ENCODE results near the gene BTBD7.
"Not testable (repeated sequence)": the region's sequence is repeated elsewhere in the genome, so short reads cannot be mapped to it uniquely, and the experiment has no call there.

The BTBD7 gene, protein sequence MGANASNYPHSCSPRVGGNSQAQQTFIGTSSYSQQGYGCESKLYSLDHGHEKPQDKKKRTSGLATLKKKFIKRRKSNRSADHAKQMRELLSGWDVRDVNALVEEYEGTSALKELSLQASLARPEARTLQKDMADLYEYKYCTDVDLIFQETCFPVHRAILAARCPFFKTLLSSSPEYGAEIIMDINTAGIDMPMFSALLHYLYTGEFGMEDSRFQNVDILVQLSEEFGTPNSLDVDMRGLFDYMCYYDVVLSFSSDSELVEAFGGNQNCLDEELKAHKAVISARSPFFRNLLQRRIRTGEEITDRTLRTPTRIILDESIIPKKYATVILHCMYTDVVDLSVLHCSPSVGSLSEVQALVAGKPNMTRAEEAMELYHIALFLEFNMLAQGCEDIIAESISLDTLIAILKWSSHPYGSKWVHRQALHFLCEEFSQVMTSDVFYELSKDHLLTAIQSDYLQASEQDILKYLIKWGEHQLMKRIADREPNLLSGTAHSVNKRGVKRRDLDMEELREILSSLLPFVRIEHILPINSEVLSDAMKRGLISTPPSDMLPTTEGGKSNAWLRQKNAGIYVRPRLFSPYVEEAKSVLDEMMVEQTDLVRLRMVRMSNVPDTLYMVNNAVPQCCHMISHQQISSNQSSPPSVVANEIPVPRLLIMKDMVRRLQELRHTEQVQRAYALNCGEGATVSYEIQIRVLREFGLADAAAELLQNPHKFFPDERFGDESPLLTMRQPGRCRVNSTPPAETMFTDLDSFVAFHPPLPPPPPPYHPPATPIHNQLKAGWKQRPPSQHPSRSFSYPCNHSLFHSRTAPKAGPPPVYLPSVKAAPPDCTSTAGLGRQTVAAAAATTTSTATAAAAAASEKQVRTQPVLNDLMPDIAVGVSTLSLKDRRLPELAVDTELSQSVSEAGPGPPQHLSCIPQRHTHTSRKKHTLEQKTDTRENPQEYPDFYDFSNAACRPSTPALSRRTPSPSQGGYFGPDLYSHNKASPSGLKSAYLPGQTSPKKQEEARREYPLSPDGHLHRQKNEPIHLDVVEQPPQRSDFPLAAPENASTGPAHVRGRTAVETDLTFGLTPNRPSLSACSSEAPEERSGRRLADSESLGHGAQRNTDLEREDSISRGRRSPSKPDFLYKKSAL

DNA sequence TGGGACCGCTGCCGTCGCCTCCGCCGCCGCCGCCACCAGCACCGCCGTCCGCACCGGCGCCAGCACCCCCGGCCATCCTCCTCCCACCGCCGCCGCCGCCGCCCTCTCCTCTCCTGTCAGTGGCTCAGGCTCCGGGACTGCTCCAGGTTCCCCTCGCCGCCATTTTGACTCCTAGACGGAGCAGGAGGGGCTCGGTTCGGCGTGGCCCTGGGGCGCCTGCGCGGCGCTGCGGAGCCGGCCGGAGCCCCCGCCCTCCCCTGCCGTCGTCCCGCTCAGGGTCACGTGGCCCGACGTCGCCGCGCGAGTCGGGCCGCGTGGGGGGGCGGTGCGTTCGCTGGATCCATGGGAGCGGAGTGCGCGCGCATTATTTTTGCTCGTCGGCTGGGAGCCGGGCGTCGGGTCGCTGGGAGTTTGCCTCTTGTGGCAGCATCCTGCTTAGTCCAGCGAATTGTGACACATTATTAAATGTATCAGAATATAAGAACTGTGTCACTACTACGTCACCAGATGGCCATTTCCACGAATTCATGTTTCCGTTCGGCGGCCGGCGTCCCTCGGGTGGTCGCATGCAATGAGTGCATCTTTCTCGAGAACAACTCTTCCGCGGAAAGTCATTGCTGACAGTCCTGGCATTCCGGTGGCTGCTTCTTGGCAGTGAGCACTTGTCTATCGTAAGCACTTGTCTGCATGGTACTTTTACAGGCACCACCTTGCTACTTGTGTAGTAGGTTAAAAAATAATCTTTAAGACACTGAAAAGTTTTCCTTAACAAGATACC, at the start of gene BTBD7:
Gene BTBD7 (minus strand): TSS at position 184 of the 778 bp plus-strand sequence. CDS start 36,985 bp downstream, outside the sequence.
- DNase-seq (ENCODE audit: low read depth, low spot score), result peak; percentile 95

DNA sequence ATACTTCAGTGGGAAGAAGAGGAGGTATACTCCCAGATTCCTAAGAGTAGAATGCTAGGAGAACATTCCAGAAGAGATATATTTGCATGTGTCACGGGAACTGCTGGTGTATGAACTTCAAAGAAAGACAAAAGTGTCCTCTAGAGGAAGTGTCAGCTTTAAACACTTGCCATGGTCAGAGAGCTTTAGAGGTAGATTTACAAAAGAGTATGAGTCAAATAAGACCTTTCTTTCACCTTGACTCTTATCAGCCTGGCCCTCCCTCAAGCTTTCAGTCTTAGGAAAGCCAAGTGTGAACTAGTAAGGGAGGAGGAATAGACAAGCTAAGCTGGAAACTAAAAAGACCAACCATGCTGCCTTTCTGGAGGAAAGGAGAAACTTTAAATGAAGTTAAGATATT, 48.8 kb upstream of the BTBD7 start:
- DNase-seq (ENCODE audit: low read depth, low spot score), result no peak

DNA sequence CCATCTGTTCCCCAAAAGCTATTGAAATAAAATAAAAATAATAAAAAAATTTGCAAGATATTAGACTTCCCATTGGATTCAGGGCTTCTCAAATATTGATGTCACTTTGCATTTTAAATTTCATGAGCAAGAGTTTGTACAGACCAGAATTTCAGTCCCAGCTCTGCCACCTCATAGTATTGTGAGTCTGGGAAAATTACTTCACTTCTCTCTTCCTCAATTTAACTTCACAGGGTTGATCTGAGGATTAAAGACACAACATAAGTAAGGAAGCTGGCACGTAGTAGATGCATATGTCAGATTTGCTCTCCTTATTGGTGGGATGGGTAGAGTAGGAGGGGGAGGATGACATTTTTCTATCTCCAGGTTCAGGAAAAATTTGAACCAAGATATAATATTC, 47.0 kb upstream of the BTBD7 start:
- no peak for DNase-seq (ENCODE audit: low read depth, low spot score)

DNA sequence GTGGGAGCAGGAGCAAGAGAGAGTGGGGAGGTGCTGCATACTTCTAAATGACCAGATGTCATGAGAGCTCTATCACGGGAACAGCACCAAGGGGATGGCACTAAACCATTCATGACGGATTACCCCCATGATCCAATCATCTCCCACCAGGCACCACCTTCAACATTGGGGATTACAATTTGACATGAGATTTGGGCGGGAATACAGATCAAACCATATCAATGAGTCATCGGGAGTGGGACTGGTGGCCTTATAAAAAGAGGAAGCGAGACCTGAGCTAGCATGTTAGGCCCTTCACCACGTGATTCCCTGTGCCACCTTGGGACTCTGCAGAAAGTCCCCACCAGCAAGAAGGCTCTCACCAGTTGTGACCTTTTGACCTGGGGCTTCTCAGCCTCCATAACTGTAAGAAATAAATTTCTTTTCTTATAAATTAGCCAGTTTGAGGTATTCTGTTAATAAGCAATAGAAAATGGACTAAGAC, 42.9 kb upstream of the BTBD7 start:
- no peak for DNase-seq (ENCODE audit: low read depth, low spot score)

DNA sequence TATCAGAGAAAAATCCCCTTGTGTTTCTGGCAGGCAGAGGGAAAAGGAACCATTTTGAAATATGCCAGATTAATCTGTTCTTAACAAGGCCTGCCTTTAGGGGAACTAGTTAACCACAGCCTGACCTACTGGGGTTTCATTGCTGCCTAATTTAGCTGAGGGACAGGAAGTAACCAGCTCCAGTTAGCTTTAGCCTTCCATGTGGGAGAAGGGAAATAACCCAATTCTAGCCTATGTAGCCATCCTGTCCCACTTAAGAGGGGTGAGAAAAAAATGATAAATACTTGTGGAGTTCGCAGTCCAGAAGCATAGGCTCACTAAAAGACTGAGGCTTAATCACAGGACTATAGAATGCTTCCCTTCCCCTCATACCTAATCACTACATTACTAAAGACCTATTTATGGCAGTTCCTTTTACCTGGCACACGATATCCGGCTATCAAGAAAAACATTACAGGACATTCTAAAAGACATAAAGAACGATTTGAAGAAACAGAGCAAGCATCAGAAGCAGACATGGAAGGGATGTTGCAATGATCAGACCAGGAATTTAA, 37.0 kb upstream of the BTBD7 start:
- DNase-seq (ENCODE audit: low read depth, low spot score), result no peak

DNA sequence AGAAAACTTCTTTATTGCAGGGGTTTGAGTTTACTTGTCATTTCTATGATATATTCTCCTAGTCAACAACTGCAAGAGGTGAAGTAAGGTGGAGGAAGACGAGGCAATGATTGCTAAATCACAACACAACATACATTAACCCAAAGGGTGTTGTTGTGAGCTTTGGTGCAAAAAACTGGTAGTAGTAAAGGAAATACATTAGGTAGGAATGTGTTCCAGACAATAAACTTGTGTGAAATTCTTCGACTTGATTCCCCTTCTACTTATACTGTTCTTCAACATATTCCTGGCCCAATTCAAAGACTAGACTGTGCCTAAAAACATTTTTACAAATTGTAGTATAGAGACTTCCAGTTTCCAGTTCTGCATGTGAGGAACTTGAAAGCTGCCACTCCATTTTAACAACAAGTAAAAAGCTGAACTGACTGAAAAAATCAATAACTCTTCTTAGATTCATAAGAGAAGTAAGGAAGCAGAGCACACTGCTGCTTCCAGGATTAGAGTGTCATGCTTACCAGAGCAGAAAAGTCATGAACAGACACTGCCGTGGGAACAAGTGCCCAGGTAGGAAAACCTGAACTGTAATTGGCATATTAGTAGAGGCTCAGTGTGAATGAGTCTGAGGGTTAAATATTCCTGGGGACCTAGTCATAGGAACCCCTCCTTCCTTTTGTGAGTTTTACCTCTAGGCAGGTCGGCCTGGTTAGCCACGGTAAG, 36.3 kb upstream of the BTBD7 start:
- DNase-seq (ENCODE audit: low read depth, low spot score), result no peak

DNA sequence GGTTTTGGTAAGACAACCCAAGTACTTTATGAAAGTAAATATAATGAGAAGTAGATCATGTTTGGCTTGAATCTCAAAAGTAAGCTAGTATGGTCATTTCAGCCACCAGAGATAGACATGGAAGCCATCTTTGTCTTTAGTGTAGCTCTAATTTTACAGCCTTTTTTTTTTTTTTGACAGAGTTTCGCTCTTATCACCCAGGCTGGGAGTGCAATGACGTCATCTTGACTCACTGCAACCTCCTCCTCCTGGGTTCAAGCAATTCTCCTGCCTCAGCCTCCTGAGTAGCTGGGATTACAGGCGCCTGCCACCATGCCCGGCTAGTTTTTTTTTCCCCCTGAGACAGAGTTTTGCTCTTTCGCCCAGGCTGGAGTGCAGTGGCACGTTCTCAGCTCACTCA, 22.0 kb upstream of the BTBD7 start:
- not testable (repeated sequence) for DNase-seq (ENCODE audit: low read depth, low spot score)

DNA sequence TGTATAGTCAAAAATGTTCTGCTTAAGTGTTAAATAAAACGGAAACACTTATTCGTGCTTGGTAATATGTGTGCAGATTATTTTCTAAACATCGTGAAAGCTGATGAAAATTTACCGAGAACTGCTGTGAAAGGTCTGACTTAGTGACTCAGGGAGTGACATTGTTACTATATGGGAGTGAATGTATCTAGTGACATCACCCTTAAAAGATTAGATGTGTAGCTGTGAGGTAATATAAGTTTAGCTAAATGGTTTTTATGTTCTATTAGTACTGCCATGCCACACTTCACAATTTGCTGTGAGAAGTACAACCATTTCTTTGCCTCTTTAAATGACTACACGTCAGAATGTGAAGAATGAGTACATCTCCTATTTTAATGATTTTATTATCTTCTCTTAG, 15.5 kb upstream of the BTBD7 start:
- no peak for DNase-seq (ENCODE audit: low read depth, low spot score)

DNA sequence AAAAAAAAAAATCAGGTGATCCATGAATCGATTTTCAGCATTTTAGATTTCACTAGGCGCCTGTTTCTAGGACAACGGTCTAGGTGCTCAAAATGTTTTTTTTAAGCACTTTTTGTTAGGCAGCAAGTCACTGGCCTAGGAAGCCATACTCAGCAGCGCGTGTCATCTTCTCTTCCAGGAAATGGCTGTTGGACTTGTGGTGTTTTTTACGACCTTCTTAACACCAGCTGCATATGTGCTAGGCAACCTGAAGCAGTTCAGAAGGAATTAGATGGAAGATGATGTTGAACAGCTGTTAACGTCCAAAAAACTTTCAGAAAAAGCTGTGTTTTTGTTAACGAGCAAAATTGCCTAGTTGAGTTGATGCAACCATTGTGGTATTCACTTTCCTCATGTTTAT, 15.0 kb upstream of the BTBD7 start:
- DNase-seq (ENCODE audit: low read depth, low spot score), result no peak

DNA sequence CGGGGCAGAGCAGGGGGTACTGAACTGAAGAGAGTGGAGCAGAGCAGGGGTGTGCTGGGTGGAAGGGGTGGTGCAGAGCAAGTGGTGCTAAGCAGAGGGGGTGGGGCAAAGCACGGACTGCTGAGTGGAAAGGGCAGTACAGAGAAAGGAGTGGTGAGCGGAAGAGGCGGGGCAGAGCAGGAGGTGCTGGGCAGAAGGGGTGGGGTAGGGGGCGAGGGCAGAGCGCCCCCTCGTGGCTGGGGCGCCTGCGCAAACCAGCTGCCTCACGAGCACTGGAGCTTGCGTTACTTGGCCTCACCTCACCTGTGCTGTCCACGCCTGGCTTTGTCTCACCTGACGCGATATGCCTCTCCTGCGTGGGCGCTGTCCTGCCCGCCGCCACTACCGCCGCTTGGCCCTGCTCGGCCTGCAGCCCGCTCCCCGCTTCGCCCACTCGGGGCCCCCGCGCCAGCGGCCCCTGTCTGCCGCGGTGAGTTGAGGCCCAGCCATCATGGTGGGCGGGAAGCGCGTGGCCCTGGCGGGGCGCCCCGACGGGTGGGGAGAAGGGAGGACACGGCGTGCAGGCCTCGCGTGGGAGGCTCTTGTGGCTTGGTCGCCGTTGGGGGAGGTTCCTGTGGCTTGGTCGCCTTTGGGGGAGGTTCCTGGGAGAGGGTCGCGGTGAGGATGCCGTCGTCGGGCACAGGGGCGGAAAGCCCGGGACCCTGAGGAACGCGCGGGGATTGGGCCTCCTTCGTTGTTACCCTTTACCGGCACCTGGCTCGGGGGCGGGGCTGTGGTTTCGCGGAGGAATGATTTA, 14.3 kb upstream of the BTBD7 start, which contains the start of gene COX8C:
Gene COX8C (plus strand): TSS at position 257 of the 796 bp plus-strand sequence. CDS start 87 bp downstream, at position 344.
- no peak for DNase-seq (ENCODE audit: low read depth, low spot score)

DNA sequence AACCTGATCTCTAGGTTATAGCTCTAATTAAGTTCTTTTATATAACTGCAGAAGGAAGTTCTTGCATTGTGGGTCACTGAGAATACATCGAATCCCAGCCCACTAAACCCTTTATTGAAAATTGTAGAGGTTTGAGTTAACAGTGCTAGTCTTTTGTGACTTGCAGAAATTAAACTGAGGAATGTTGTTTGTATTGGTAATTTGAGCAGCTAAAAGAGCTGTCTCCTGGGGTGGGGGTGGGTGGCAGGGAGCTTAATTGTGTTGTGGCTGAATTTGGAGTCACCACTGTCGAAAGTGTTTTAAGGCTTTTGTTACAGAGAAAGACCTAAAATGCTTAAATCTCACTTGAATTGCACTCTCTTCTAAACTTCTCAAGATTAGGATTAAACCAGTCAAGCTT, 11.0 kb upstream of the BTBD7 start:
- peak; percentile 45 for DNase-seq (ENCODE audit: low read depth, low spot score)

DNA sequence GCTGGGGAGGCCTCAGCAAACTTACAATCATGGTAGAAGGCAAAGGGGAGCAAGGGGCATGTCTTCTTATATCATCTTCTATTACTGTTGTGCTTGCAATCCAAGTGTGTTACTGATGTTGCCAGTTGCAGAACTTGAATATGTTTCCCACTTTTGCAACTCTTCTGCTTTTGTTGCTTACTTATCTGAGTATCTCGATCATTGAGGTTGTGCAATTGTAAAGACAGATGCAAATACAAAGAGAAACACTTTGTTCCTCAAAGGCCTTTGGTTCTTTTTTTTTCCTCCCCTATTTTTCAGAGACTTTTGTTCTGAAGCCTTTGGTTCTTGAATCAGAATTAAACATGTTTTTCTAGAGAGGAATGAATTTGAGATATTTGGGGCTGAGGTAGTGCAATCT, 10.4 kb upstream of the BTBD7 start:
- DNase-seq (ENCODE audit: low read depth, low spot score), result no peak

DNA sequence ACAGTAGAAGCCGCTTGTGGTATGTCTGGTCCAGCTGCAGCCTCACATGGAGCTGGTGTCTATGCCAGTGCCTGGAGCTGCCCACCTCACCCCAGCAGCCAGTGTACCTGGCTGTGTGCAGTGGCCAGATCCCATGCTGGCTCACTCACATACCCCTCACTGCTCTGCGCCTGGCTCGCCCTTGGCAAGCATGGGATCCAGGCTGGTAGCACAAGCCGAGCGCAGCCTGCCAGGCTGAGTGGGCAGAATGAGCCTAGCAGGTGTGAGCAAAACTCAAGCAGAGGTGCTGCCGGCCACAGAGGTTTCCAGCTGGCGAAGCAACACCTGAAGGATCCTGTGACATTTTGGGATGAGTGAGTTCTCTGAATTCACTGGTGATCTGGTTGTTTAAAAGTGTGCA, 5.0 kb upstream of the BTBD7 start:
- no peak for DNase-seq (ENCODE audit: low read depth, low spot score)

DNA sequence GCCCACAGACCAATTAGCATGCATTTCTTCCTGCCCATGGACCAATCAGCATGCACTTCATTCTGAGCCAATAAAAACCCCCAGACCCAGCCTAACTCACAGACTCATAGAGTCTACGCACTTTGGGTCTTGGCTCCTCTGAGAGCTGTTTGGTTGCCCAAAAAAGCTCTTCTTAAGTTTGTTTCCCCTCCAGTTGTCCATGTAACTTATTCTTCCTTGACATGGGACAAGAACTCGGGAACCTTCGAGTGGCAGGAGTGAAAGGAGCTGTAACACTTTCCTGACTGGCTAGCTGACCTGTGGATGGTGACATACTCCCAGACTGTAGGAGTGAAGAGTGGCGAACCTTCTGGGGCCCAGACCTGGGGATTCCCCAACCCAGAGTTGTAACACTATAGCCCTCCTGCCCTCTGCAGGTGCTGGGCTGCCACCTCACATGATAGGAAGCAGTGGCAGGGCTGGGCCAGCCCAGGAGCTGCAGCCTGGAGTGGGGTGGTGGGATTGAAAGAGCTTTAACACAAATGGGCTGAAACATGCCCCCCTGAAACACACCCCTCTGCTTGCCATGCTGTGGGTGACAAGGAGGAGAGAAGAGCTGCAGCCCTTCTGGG, 4.4 kb upstream of the BTBD7 start:
- no peak for DNase-seq (ENCODE audit: low read depth, low spot score)

DNA sequence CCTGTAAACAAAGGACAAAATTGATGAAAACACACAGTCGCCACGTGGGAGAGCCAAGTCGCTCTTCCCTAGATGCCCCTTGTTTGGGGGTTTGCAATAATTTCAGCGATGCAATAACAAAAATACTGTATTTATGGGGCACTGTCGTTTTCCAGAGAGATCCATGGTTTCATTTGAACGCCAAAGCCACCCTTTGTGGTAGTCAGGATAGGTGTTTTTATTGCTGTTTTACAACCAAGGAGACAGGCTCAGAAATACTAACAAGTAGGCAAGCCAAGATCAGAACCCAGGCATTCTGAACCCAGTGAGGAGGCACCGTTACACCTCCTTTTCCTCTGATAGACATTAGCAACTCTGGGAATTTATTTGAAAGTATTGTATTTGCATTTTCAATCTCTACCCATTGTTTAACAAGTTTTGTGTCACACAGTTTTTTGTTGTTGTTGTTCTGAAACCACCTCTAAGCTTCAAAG, 831 bp upstream of the BTBD7 start:
- peak; percentile 18 for DNase-seq (ENCODE audit: low read depth, low spot score)

DNA sequence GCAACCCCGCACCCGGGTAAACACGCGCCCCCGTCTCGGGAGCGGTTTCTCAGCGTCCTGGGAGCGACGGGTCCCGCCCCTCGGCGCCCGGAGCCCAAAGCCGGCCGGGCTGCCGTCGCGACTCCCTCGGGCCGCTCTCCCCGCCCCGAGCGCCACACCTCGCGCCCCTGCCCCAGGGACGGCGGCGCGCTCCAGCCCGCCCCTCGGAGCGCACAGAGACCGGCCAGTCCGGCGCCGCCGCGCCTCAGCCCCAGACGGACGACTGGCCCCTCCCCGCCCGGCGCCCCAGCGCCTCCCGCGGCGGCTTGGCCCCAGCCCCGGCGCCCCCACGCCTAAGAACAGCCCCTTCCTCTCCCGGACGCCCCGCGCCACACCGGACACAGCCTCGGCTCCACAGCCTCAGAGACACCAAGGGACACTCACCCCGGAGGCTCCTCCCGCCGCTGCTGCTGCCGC, 411 bp downstream of the BTBD7 start:
- DNase-seq (ENCODE audit: low read depth, low spot score), result peak; percentile 72

DNA sequence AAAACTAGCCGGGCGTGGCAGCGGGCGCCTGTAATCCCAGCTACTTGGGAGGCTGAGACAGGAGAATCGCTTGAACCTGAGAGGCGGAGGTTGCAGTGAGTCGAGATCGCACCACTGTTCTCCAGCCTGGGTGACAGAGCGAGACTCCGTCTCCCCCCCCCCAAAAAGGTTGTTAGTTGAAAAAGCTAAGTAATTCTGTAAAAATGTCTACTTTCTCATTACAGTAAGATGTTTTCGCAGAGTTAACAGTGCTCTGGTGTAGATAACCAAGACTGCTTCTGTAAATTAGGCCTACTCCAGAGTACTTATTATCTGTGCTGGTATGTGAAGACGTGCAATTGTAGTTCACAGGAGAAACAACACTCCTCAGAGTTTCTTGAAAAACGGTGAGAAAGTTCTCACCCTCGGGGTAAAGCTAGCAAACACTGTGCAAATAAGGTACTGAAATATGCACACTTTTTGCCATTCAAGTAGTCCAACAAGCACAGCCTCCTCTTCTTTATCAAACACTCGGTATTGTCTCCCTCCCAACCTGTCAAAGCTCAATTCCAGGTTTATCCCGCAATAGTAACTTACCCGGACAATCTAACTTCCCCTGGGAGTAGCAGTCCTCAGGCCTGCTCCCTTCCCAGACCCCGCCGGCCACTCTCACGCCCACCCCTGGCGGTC, 974 bp downstream of the BTBD7 start:
- no peak for DNase-seq (ENCODE audit: low read depth, low spot score)

All from ELF-1 (cell line).